Activated naive CD8-positive, alpha-beta T cell (primary cell): ENCODE measurements around the gene SDS.

ENCODE experiments used
- H3K27ac Mint-ChIP-seq: one replicate; pipeline ENCODE4 v1.8.0; 2021; ENCODE audit warnings: mixed read lengths
- H3K27me3 Mint-ChIP-seq: one replicate; pipeline ENCODE4 v1.8.0; 2021; ENCODE audit warnings: mixed read lengths
- H3K36me3 Mint-ChIP-seq: one replicate; pipeline ENCODE4 v1.8.0; 2021; ENCODE audit warnings: mixed read lengths
- H3K4me1 Mint-ChIP-seq: one replicate; pipeline ENCODE4 v1.8.0; 2021; ENCODE audit warnings: low read depth, mixed read lengths
- H3K4me3 Mint-ChIP-seq: one replicate; pipeline ENCODE4 v1.8.0; 2021; ENCODE audit warnings: mild to moderate bottlenecking, mixed read lengths
- H3K9me3 Mint-ChIP-seq: one replicate; pipeline ENCODE4 v1.8.0; 2021; ENCODE audit warnings: low read depth, mixed read lengths

Gene SDS

DNA sequence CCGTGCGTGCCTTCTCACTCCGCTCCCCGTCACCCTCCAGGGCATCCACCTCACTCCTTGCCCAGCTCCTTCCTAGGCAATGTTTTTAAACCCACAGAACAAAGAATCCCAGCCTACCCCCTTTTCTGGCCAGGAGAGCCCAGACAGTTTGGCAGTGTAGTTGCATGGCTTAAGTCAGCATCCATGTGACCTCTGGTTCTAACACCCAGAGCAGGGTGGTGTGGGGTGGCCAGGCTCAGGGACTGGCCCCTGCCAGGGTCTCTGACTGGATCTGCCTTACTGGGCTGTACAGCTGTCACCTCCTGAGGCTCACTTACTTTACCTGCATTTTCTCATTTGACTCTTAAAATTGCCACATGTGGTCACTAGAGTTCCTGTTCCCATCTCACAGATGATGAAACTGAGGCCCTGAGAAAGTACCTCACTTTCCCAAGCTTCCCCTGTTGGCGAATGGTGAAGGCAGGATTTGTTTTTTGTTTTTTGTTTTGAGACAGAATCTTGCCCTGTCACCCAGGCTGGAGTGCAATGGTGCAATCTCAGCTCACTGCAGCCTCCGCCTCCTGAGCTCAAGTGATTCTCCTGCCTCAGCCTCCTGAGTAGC lies 18.3 kb downstream of the SDS start:
- no peaks in the 10 kb centered on the region for H3K4me1 Mint-ChIP-seq
- H3K27ac Mint-ChIP-seq, result no peak overlapping the region
- H3K4me3 Mint-ChIP-seq, result no peak overlapping the region
- H3K9me3 Mint-ChIP-seq, result no peaks in the 10 kb centered on the region
- peaks cover 3% of the 10 kb centered on the region for H3K36me3 Mint-ChIP-seq
- H3K27me3 Mint-ChIP-seq, result no peaks in the 10 kb centered on the region

DNA sequence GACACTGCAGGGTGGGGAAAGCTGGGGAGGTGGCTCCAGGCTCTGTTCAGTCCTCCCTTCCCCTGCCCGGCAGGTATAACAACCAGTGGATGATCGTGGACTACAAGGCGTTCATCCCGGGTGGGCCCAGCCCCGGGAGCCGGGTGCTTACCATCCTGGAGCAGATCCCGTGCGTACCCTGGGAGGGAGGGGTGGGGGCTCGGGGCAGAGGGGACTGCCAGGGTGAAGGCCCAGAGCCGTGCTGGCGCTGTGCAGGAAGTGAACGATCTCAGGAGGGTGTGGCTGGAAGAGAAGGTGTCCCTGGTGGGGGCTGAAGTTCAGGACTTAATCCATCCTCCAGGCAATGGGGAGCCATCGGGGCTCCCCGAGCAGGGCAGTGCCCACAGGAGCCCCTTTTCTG lies 18.9 kb downstream of the SDS start:
- Mint-ChIP-seq H3K27ac (no peak overlapping the region), H3K36me3 (peaks cover 3% of the 10 kb centered on the region), H3K9me3 (no peaks in the 10 kb centered on the region), H3K4me1 (no peaks in the 10 kb centered on the region), H3K4me3 (no peak overlapping the region), H3K27me3 (no peaks in the 10 kb centered on the region)

DNA sequence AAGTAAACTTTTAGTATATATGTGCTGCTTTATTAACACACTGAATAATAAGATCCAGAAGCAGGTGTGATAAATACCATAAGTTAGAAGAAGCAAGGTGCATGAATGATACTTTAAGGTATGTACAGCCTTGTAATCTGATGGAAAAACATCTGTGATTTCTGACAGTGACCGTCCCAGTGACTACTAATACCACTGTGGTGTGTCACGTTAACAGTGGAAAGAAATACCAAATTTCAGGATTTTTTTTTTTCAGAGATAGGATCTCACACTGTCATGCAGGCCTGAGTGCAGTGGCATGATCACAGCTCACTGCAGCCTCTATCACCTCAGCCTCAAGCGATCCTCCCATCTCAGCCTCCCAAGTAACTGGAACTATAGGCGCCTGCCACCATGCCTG lies 21.5 kb downstream of the SDS start:
- Mint-ChIP-seq H3K27ac (no peak overlapping the region), H3K4me3 (no peak overlapping the region), H3K36me3 (peaks cover 7% of the 10 kb centered on the region), H3K4me1 (no peaks in the 10 kb centered on the region), H3K9me3 (no peaks in the 10 kb centered on the region), H3K27me3 (no peaks in the 10 kb centered on the region)

DNA sequence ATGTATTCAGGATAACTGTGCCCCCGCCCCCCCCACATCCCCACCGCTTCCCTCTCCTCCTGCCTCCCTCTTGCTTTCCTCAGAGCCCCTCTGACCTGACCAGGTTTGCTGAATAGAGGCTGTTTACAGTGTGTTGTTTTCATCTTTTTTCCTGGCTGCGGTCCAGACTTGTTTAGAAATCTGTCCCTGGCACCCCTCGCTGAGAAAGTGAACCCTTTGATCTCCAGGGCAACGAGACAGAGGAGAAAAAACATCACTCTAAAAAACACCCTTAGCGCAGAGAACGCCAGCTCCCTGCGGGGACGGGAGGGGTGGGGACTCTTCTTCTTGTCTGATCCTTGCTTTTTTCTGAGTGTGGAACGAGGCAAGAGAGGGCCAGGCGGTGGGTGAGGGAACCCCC lies 22.5 kb downstream of the SDS start:
- no peaks in the 10 kb centered on the region for H3K4me1 Mint-ChIP-seq
- H3K27ac Mint-ChIP-seq, result no peak overlapping the region
- no peaks in the 10 kb centered on the region for H3K27me3 Mint-ChIP-seq
- no peak overlapping the region for H3K4me3 Mint-ChIP-seq
- H3K9me3 Mint-ChIP-seq, result no peaks in the 10 kb centered on the region
- H3K36me3 Mint-ChIP-seq, result peaks cover 8% of the 10 kb centered on the region

DNA sequence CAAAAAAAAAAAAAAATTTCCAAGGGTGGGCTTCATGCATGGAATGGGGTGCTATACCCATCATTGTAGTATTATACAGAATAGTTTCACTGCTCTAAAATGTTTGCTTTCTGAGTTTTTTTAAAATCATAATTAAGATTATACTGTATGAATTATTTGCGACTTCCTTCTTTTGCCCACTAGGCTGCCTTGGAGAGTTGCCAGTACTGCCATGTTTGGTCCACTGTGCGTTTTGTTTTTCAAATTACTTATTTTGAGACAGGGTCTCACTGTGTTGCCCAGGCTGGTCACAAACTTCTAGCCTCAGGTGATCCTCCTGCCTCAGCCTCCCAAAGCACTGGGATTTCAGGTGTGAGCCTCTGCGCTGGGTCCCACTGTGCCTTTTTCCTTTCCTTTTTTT lies 25.4 kb downstream of the SDS start:
- Mint-ChIP-seq H3K27ac (no peak overlapping the region), H3K36me3 (peaks cover 10% of the 10 kb centered on the region), H3K4me3 (no peak overlapping the region), H3K27me3 (no peaks in the 10 kb centered on the region), H3K4me1 (no peaks in the 10 kb centered on the region), H3K9me3 (no peaks in the 10 kb centered on the region)

DNA sequence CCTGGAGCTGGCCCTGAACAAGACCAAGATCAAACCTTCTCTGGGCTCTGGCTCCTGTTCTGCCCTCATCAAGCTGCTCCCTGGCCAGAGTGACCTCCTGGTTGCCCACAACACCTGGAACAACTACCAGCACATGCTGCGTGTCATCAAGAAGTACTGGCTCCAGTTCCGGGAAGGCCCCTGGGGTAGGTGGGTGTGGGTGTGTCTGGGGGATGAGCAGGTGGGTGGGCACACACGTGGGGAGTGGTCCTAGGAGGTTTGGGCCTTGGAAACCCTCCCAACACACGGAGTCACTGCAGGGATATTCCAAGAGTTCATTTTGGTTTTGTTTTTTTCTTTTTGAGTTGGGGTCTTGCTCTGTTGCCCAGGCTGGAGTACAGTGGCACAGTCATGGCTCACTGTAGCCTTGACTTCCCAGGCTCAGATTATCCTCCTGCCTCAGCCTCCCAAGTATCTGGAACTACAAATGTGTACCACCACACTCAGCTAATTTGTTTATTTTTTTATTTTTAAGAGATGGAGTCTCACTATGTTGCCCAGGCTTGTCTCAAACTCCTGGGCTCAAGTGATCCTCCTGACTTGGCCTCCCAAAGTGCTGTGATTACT lies 28.8 kb downstream of the SDS start:
- H3K27ac Mint-ChIP-seq, result no peak overlapping the region
- H3K9me3 Mint-ChIP-seq, result no peaks in the 10 kb centered on the region
- no peaks in the 10 kb centered on the region for H3K4me1 Mint-ChIP-seq
- no peaks in the 10 kb centered on the region for H3K27me3 Mint-ChIP-seq
- peaks cover 14% of the 10 kb centered on the region for H3K36me3 Mint-ChIP-seq
- H3K4me3 Mint-ChIP-seq, result no peak overlapping the region

DNA sequence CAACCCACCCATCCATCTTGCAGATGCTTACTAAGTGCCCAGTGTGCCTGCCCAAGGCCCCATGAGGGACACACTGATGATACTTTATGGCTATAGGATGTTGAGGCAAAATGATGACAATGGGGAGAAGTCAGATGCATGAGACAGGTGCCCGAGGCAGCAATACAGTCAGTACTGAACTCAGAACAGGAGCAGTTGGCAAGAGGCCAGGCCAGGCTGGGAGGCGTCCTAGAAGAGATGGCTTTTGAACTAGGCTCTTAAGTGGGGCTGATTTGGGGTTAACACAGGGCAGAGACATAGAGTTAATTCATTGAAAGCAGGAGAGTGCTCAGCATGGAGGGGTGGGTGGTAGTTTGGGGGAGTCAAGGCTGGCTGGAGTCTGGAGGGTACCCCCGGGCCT lies 29.7 kb downstream of the SDS start:
- H3K27ac Mint-ChIP-seq, result no peak overlapping the region
- H3K36me3 Mint-ChIP-seq, result peaks cover 16% of the 10 kb centered on the region
- no peaks in the 10 kb centered on the region for H3K4me1 Mint-ChIP-seq
- no peak overlapping the region for H3K4me3 Mint-ChIP-seq
- no peaks in the 10 kb centered on the region for H3K9me3 Mint-ChIP-seq
- H3K27me3 Mint-ChIP-seq, result no peaks in the 10 kb centered on the region

DNA sequence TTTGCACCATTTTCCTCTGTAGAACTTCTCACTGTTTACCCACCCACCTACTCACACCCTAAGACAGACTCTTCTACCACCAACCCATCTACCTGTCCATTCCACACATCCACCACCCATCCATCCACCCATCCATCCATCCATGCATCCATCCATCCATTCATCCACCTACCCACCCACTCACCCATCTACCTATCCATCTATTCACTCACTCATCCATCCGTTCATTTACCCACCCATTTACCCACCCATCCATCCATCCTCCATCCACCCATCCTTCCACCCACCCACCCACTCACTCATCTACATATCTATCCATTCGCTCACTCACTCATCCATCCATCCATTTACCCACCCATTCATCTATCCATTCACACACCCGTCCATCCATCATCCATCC lies 30.2 kb downstream of the SDS start:
- H3K27ac Mint-ChIP-seq, result no peak overlapping the region
- no peaks in the 10 kb centered on the region for H3K9me3 Mint-ChIP-seq
- no peaks in the 10 kb centered on the region for H3K27me3 Mint-ChIP-seq
- no peaks in the 10 kb centered on the region for H3K4me1 Mint-ChIP-seq
- peaks cover 16% of the 10 kb centered on the region for H3K36me3 Mint-ChIP-seq
- H3K4me3 Mint-ChIP-seq, result no peak overlapping the region

DNA sequence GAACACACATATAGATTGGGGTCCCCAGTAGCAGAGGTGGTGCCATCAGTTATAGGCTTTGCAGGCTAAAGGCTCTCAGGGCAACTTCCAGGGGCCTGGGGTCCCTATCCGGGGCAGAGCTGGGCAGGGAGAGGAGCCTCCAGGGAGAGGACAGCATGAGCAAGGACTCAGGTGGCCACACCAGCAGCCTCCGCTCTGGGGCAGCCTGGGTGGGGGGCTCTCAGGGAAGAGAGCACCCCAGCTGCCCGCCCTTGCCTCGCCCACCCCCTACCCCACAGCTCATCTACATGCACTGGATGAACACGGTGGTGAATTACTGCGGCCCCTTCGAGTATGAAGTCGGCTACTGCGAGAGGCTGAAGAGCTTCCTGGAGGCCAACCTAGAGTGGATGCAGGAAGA lies 31.3 kb downstream of the SDS start:
- Mint-ChIP-seq H3K4me1 (no peaks in the 10 kb centered on the region), H3K4me3 (no peak overlapping the region)

DNA sequence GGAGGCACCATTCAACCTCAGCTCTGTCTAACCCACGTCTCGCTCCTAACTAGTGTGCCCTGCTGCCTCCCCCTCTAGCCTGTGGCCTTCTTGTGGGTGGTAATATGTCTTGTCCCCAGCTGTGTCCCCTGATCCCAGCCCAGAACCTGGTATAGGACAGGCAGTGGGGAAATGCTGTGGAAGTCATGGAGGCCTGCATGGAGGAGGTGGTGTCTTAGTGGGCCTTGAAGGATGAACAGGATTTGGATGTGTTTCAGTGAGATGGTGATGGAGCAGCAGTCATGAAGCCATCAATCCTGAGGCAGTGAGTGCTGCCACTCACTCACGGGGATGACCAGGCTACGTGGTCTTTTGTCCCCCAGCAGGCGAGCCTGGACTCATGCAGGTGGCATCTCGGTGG lies 31.9 kb downstream of the SDS start:
- Mint-ChIP-seq H3K36me3 (peaks cover 11% of the 10 kb centered on the region), H3K9me3 (no peaks in the 10 kb centered on the region), H3K27ac (no peak overlapping the region), H3K4me3 (no peak overlapping the region), H3K27me3 (no peaks in the 10 kb centered on the region), H3K4me1 (no peaks in the 10 kb centered on the region)

More for the DNA sequence above, 31.3 kb downstream of the SDS start:
- no peaks in the 10 kb centered on the region for H3K27me3 Mint-ChIP-seq
- H3K36me3 Mint-ChIP-seq, result peaks cover 13% of the 10 kb centered on the region
- no peak overlapping the region for H3K27ac Mint-ChIP-seq
- no peaks in the 10 kb centered on the region for H3K9me3 Mint-ChIP-seq

DNA sequence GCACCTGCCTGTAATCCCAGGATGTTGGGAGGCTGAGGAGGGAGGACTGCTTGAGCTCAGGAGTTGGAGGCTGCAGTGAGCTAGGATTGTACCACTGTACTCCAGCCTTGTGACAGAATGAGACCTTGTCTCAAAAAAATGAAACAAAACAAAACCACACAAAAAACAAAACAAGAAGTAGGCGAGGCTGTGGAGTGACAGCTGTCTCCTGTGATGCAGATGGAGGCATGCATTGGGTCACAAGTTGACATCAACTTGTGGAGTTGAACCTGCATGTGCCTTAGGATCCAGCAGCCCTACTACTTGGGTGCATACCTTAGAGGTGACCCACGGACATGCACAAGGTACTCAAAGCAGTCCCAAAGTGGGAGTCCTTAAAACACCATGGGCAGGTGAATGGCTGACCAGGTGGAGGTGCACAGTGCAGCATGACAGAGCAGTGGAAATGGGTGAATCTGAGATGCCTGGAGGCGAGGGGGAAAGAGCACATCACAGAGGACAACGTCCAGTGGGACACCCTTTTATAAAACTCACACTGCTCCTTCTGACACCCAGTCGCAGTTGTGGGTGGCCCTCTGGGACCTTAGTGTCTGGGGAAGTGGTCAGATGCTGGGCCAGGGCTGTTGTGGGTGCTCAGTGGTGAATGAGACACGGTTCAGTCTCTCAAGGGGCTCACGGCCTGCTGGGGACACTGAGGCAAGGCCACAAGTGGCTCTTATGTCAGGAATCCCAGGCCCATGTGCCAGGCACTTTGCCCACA lies 32.6 kb downstream of the SDS start:
- Mint-ChIP-seq H3K27ac (no peak overlapping the region), H3K4me3 (no peak overlapping the region), H3K36me3 (peaks cover 11% of the 10 kb centered on the region), H3K9me3 (no peaks in the 10 kb centered on the region), H3K4me1 (no peaks in the 10 kb centered on the region), H3K27me3 (no peaks in the 10 kb centered on the region)

DNA sequence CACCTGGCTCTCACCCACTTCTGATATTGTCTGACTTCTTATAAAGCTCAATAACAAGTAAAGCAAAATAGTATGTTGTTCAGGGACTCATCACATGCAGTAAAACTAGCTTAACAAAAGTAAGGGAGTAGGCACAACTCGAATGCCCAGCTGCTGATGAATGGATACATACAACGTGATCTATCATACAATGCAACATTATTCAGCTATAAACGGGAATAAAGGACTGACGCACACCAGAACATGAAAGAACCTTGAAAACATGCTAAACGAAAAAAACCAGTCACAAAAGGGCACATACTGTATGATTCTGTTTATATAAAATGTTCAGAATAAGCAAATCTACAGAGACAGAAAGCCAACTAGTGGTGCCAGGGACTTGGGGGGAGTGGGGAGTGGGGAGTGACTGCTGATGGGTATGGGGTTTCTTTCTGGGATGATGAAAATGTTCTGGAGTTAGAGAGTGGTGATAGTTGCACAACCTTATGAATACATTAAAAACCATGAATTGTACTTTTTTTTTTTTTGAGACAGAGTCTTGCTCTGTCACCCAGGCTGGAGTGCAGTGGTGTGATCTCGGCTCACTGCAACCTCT lies 34.2 kb downstream of the SDS start:
- Mint-ChIP-seq H3K4me1 (no peaks in the 10 kb centered on the region), H3K27me3 (no peaks in the 10 kb centered on the region), H3K27ac (no peak overlapping the region), H3K9me3 (no peaks in the 10 kb centered on the region), H3K4me3 (no peak overlapping the region), H3K36me3 (peaks cover 13% of the 10 kb centered on the region)

DNA sequence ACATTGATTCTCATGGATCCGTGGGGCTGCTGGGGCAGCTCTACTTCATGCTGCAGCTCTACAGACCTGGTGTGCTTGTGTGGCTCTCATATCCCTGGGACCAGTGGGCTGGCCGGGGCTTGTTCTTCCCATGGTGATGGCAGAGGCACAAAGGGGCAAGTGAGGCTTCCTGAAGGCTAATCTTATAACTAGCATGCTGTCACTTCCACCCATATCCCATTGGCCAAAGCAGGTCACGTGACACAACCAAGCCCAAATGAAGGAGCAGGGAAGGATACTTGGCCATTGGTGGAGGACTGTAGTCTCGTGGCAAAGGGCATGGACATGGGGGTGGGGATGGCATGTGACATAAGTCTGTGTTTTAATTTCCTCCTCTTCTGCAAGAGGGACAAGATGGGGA lies 35.4 kb downstream of the SDS start:
- Mint-ChIP-seq H3K27me3 (no peaks in the 10 kb centered on the region), H3K9me3 (no peaks in the 10 kb centered on the region), H3K4me3 (no peak overlapping the region), H3K36me3 (peaks cover 10% of the 10 kb centered on the region), H3K4me1 (peaks cover 3% of the 10 kb centered on the region), H3K27ac (no peak overlapping the region)

DNA sequence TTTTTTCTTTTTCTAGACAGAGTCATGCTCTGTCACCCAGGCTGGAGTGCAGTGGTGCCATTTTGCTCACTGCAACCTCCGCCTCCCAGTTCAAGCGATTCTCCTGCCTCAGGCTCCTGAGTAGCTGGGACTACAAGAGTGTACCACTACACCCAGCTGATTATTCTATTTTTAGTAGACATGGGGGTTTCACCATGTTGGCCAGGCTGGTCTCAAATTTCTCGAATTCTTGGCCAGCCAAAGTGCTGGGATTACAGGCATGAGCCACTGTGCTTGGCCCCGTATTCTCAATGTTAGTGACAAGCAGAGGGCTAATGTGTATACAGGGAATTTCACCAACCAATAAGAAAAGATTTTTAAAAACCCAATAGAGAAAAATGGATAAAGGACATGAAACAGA lies 36.9 kb downstream of the SDS start:
- H3K27ac Mint-ChIP-seq, result no peak overlapping the region
- no peak overlapping the region for H3K4me3 Mint-ChIP-seq
- no peaks in the 10 kb centered on the region for H3K9me3 Mint-ChIP-seq
- H3K4me1 Mint-ChIP-seq, result peaks cover 3% of the 10 kb centered on the region
- no peaks in the 10 kb centered on the region for H3K27me3 Mint-ChIP-seq
- peaks cover 6% of the 10 kb centered on the region for H3K36me3 Mint-ChIP-seq

DNA sequence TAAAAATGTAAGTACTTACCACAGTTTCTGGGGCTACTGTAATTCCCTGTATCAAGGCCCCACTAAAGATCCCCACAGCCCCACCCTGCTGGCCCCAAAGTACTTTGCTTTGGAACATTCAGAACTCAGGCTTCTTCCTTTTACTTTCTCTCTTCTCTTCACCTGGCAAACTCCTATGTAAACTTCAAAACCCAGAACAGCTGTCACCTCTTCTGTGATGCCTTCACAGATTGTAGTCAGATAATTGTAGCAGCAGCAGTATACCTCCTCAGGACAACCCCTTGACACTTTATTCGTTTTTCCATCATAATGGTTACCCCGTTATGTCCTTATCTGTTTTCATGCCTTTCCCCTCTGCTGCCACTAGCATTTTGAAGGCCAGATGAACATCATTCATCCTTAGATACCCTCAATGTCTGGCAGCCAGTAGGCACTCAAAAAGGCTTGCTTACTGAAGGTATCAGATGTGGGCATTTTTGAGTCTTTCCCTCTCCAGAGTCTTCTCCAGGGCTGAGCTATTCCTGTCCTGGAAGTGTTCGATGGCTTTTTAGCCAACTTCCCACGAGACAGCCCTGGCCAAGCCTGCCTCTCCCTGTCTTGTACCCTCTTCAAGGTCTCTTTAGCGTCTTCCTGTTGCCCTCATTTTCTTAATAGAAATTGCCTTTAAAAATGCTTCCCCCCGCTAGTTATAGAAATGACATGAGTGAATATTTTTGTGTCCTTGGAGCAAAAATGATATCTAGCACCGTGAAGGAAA lies 37.9 kb downstream of the SDS start:
- Mint-ChIP-seq H3K27ac (no peak overlapping the region), H3K9me3 (no peaks in the 10 kb centered on the region), H3K36me3 (peaks cover 6% of the 10 kb centered on the region), H3K27me3 (no peaks in the 10 kb centered on the region), H3K4me3 (no peak overlapping the region), H3K4me1 (peaks cover 6% of the 10 kb centered on the region)
